WI38 (cell line): ENCODE data around the gene FBXL14.

Experiments used
- H3K4me3 ChIP-seq: 2 replicates; pipeline ENCODE4 v1.5.1; 2011; ENCODE audit warnings: low read depth, mild to moderate bottlenecking, control low read depth, low read length
- CTCF ChIP-seq: IDR thresholded peaks from 2 replicates; pipeline ENCODE4 v1.5.1; 2012; ENCODE audit warnings: low read depth, mild to moderate bottlenecking, control low read depth, low read length

The FBXL14 gene

DNA sequence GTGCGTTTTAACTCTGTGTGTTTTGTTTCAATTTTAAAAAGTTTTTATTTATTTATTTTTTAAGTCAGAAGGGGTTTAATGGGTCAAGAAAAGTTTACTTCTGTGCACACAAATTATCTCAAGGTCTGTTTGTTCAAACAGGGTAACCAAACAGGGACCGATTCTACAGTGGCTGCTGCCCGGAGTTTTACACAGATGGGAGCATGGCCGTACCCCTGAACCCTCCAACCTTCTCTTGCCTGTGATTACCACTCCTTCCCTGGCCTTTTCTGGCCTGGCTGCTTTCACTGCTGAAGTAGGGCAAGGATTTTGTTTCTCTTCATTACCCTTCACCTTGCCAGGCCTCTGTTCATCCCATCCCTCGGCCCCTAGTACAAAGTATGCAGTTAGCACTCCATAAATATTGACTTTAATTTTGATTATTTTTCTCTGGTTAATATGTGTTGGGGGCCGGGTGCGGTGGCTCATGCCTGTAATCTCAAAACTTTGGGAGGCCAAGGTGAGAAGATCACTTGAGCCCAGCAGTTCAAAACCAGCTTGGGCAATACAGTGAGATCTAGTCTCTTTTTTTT lies 15.8 kb upstream of the FBXL14 start:
- TF ChIP-seq CTCF: no peak
- no peak overlapping the region for H3K4me3 ChIP-seq

DNA sequence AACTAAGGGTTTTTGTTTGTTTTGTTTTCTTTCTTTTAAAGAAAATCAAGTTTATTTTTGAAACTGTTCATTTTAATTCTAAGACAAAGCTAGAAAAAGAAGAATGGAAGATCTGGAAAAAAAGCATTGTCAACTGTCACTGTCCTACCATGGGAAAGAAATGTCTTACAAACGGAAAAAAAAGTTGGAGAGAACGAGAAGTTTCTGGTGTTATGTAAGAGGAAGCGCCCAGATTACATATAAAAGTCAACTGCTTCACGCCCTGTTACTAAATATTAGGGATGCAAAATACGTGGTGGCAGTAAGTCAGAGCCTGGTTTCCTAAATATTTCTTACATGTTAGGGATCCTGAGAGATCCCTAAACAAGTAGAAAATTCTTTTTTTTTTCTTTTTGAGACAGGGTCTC lies 14.3 kb upstream of the FBXL14 start:
- H3K4me3 ChIP-seq: no peak overlapping the region
- TF ChIP-seq CTCF: no peak

GRCh38 chr12:1607940-1608712 lies 13.7 kb upstream of the FBXL14 start:
- no peak overlapping the region for H3K4me3 ChIP-seq
- no peak for TF ChIP-seq CTCF

DNA sequence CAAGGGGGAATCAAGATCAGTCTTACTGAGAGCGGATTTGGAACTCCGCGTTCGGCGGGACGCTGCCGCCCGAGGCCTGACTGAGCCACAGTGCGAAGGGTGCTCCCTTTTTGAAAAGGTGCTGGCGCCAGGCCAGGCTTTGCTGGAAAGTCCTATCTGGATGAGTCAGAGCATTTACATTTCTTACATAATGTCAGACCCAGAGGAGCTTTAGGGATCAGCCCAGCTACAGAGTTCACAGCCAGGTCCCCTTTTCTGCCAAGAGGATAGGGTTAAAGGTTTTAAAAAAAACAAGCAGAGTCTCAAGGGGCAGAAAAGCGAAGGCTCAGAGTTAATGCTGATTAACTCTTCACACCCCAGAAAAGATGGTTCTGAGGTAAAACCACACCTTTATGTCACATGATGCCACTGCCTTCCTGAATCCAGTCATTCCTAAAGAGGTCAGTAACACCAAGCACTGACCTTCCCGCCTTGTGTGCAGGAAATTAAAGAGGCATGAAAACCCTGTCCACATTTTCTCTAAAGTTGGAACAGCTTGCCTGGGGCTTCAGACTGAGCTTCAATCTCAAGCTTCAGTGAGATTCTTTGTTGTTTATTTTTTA lies 11.7 kb upstream of the FBXL14 start:
- no peak for TF ChIP-seq CTCF
- H3K4me3 ChIP-seq: peak overlapping the region; percentile 47

DNA sequence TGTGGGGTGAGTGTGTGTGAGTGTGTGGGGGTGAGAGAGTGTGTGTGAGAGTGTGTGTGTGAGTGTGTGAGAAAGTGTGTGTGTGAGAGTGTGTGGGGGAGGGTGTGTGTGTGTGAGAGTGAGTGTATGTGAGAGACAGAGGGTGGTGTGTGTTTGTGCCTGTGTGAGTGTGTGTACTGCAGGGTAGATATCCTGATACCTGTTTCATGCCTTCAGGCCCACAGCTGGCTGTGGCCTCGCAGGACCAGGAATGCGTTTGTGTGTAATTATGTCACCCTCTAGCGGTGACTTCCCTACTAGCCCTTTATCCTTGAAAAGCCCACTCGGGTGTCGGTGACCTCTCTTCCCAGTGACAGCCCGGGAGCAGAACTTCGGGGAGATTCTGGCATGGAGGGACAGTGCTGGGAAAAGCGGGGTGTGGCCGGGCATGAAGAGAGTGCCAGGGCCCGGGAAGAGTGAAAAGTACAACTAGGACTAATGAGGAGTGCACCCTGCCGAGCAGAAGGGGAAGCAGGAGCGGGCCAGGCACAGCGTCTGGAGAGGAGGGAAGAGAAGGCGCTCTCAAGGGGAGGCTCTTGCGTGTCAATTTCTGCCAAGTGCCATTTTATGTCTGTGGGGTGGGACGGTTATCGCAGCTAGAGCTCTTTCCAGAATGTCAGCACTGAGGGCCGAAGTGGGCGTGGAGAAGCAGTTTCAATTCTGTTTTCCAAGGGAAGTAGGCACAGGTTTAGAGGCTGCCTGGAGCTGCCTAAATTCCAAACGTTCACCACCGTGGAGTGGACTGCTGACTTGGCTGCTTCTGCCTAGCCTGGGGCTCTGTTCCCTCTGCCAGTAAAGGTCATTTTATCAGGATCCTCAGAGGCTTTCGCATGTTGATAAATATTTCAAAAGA lies 11.0 kb upstream of the FBXL14 start:
- peak overlapping the region; percentile 47 for H3K4me3 ChIP-seq
- TF ChIP-seq CTCF: peak; percentile 65

GRCh38 chr12:1604464-1604863 lies 10.1 kb upstream of the FBXL14 start:
- no peak overlapping the region for H3K4me3 ChIP-seq
- TF ChIP-seq CTCF: no peak
